Gastroesophageal sphincter (tissue), 3 donors: Measurements from ENCODE around the gene RPS6KL1.

Source experiments
- CTCF ChIP-seq, 4 experiments: fragments of 200-600 bp in 2 of 4; fragments of 450-650 bp in 2 of 4; sonication (generic) in 1 of 4; IDR thresholded peaks; one replicate each; pipeline ENCODE4 v1.5.1; 2017 to 2019; ENCODE audit warnings: antibody characterized with exemption in 4 of 4, mild to moderate bottlenecking in 2 of 4, moderate library complexity in 2 of 4
- EP300 ChIP-seq: sonication (generic); formaldehyde crosslinking; IDR thresholded peaks from one replicate; pipeline ENCODE4 v1.6.1; 2017; ENCODE audit warnings: antibody characterized with exemption, mild to moderate bottlenecking
- POLR2A ChIP-seq, 2 donors: fragments of 450-650 bp; IDR thresholded peaks; one replicate each; pipeline ENCODE4 v1.6.1; 2017; ENCODE audit warnings: antibody characterized with exemption in 2 of 2, mild to moderate bottlenecking in 2 of 2, moderate library complexity in 1 of 2

GRCh38 chr14:74891870-74892269 lies 31.2 kb downstream of the RPS6KL1 start:
- no peak for TF ChIP-seq CTCF (IDR thresholded peaks at IDR 0.05)
- no peak for TF ChIP-seq EP300
- no peak for TF ChIP-seq POLR2A (IDR thresholded peaks at IDR 0.05)
